Measurements from ENCODE around the gene CD99.

The CD99 gene

DNA sequence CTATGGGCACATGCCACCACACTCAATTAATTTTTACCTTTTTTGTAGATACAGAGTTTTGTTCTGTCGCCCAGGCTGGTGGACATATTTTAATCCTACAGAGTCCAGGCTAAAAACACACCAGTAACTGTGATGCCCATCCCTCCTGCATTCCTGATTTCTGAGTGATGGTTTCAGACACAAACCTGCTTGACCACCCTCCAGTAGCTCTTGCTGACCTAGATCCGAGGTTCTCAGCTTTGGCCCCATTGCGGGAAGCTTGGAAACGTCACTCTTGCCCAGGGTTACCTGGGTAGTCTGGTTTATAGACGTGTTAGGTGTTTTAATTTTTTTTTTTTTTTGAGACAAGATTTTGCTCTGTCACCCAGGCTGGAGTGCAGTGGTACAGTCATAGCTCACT is 7.5 kb downstream of the CD99 start:
- TF ChIP-seq, protein P1, sequence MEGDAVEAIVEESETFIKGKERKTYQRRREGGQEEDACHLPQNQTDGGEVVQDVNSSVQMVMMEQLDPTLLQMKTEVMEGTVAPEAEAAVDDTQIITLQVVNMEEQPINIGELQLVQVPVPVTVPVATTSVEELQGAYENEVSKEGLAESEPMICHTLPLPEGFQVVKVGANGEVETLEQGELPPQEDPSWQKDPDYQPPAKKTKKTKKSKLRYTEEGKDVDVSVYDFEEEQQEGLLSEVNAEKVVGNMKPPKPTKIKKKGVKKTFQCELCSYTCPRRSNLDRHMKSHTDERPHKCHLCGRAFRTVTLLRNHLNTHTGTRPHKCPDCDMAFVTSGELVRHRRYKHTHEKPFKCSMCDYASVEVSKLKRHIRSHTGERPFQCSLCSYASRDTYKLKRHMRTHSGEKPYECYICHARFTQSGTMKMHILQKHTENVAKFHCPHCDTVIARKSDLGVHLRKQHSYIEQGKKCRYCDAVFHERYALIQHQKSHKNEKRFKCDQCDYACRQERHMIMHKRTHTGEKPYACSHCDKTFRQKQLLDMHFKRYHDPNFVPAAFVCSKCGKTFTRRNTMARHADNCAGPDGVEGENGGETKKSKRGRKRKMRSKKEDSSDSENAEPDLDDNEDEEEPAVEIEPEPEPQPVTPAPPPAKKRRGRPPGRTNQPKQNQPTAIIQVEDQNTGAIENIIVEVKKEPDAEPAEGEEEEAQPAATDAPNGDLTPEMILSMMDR (IDR thresholded peaks at IDR 0.05; ENCODE audit: control insufficient read depth, extremely low read depth, insufficient read depth), result no peak
- DNase-seq (ENCODE audit: low read depth), result no peak
- H3K4me3 ChIP-seq (ENCODE audit: low read depth, low read length), result no peak overlapping the region

DNA sequence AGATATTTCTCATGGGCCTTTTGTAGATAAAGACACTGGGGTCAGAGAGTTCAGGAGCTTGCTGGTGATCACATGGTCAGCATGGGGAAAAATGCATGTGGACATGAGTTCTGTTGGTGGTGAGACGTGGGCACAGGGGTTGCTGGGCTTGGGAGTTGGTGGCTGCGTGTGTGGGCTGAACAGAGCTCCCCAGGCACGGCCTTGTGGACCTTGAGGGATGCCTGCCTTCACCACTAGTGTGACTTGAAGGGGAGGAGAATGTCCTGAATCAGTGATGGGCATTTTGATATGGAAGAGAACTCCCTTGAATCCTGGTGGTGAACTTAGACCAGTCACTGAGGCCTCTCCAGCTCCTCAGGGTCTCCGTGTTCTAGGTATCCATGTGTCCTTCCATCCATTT is 8.9 kb downstream of the CD99 start:
- H3K4me3 ChIP-seq (ENCODE audit: low read depth, low read length), result no peak overlapping the region
- TF ChIP-seq, protein P1 (IDR thresholded peaks at IDR 0.05; ENCODE audit: control insufficient read depth, extremely low read depth, insufficient read depth), result no peak
- DNase-seq (ENCODE audit: low read depth), result no peak

DNA sequence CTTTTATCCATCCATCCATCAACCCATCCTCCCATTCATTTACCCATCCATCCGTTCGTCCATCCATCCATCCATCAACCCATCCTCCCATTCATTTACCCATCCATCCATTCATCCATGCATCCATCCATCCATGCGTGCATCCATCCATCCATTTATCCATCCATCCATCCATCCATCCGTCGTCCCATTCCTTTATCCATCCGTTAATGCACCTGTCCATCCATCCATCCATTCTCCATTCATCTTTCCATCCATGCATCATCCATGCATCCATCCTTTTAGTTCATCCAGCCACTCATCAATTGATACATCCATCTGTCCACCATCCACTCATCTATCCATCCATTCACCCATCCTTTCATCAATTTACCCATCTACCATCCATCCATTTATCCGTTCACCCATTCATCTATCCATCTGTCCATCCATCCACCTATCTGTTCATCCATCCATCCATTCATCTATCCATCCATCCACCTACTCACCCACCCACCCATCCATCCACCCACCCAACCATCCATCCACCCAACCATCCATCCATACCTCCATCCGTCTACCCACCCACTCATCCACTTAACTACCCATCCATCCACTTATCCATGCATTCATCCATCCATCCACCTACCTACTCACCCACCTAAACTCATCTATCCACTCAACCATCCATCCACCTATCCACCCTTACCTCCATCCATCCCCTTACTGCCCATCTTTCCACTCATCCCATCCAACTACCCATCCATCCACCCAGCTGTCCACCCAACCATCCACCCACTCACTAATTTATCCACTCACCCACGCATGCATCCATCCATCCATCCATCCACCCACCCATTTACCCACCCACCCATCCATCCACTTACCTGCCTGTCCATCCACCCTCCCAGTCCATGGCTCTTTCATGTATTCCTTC is 9.6 kb downstream of the CD99 start:
- DNase-seq (ENCODE audit: low read depth), result no peak
- H3K4me3 ChIP-seq (ENCODE audit: low read depth, low read length), result no peak overlapping the region
- TF ChIP-seq, protein P1 (IDR thresholded peaks at IDR 0.05; ENCODE audit: control insufficient read depth, extremely low read depth, insufficient read depth), result no peak

DNA sequence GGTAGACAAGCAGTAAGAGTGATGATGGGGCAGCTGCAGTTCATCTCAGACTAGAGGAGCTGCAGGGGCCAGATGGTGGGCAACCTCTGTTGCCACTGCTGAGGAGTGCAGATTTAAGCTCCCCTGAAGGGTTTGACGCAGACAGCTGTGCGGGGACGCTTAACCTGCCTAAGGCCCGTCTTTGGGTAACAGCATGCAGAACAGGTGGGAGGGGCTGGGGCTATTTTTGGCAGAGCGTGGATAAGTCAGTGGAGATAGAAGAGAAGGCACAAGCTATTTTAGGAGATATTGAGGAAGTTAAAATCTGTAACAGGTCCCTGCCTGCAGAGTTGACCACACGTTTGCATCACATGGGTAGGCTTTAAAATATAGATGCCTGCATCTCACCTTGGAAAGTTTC is 10.5 kb downstream of the CD99 start:
- TF ChIP-seq, protein P1 (IDR thresholded peaks at IDR 0.05; ENCODE audit: control insufficient read depth, extremely low read depth, insufficient read depth), result no peak
- no peak for DNase-seq (ENCODE audit: low read depth)
- no peak overlapping the region for H3K4me3 ChIP-seq (ENCODE audit: low read depth, low read length)

DNA sequence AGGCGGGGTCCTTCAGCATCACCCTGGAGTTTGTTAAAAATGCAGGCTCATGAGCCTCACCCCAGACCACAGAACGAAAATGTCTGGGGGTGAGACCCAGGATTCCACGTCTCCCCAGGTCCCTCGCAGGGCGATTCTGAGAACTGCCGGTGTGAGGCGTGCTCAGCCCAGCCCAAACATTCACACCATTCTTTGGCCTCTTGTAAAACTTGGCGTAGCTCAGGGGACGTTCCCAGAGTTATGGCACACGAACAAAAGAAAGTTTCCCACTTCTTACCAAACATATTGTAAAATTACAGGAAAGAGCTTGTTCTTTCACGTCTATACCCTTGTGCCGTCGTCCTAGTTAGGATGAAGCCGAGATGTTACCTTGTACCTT is 12.9 kb downstream of the CD99 start:
- no peak for DNase-seq (ENCODE audit: low read depth)
- H3K4me3 ChIP-seq (ENCODE audit: low read depth, low read length), result no peak overlapping the region
- TF ChIP-seq, protein P1 (IDR thresholded peaks at IDR 0.05; ENCODE audit: control insufficient read depth, extremely low read depth, insufficient read depth), result no peak

DNA sequence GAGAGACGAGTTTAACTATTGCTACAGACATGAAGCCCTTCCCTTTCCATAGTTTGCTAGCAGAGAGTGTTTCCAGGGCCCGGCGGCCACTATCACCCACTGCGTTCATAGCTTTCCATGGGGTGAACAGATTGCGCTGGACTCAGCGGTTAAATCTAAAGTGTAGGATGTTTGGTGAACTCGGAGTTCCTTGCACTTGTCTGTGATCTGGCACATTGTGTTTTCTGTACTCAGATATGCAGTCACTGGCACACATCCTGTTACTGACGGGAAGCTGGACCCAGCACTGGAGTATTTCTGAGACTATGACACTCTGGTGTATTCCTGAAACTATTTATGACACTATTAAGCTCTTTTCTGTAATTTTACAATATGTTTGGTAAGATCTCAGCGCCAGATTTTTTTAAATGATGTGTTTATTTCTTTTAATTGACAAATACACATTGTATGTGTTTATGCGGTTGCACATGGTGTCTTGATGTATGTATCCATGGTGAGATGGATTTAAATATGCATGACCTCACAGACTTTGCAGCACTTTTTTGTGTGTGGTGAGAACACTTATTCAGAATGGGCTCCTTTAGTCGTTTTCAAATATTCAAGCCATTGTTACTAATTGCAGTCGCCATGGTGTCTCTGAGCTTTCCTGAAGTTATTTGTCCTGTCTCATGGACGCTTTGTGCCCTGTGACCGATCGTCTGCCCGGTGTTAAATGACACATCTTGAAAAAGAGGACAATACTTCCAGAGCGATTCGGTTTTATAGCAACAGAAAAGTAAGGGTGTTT is 14.1 kb downstream of the CD99 start:
- TF ChIP-seq, protein P1 (IDR thresholded peaks at IDR 0.05; ENCODE audit: control insufficient read depth, extremely low read depth, insufficient read depth), result no peak
- no peak overlapping the region for H3K4me3 ChIP-seq (ENCODE audit: low read depth, low read length)
- DNase-seq (ENCODE audit: low read depth), result no peak

Data from LNCaP clone FGC (cell line).